SW480 (cell line): Measurements from ENCODE around the gene AGPAT3.

Experiments used
- DNase-seq: peaks from one replicate; pipeline ENCODE4 v3.0.0-alpha.2; 2016; ENCODE audit warnings: low spot score

AGPAT3 gene

GRCh38 chr21:43907751-43908150 lies 42.7 kb downstream of the AGPAT3 start:
- no peak for DNase-seq

GRCh38 chr21:43908167-43908566 lies 43.1 kb downstream of the AGPAT3 start:
- no peak for DNase-seq

- no peak for DNase-seq
Observed at GRCh38 chr21:43909741-43910400, 44.8 kb downstream of the AGPAT3 start.

- DNase-seq, result no peak
Observed at GRCh38 chr21:43910460-43910859, 45.4 kb downstream of the AGPAT3 start.

GRCh38 chr21:43911015-43911934 lies 46.3 kb downstream of the AGPAT3 start:
- no peak for DNase-seq

GRCh38 chr21:43911935-43912487 lies 47.0 kb downstream of the AGPAT3 start:
- no peak for DNase-seq

GRCh38 chr21:43912500-43912899 lies 47.5 kb downstream of the AGPAT3 start:
- DNase-seq, result no peak

GRCh38 chr21:43912910-43913309 lies 47.9 kb downstream of the AGPAT3 start:
- no peak for DNase-seq

- DNase-seq, result no peak
Observed at GRCh38 chr21:43913928-43914327, 48.9 kb downstream of the AGPAT3 start.

- DNase-seq, result no peak
Observed at GRCh38 chr21:43916076-43916475, 51.1 kb downstream of the AGPAT3 start.

GRCh38 chr21:43916691-43917514 lies 51.9 kb downstream of the AGPAT3 start:
- DNase-seq, result no peak

GRCh38 chr21:43917515-43918384 lies 52.7 kb downstream of the AGPAT3 start:
- no peak for DNase-seq

- DNase-seq, result no peak
Observed at GRCh38 chr21:43918385-43918947, 53.4 kb downstream of the AGPAT3 start.

- no peak for DNase-seq
Observed at GRCh38 chr21:43919283-43919682, 54.3 kb downstream of the AGPAT3 start.

- DNase-seq, result no peak
Observed at GRCh38 chr21:43919871-43920801, 55.1 kb downstream of the AGPAT3 start.

- DNase-seq, result peak; percentile 89
Observed at GRCh38 chr21:43921571-43921978, 56.6 kb downstream of the AGPAT3 start.

GRCh38 chr21:43921979-43922945 lies 57.2 kb downstream of the AGPAT3 start:
- DNase-seq, result peak; percentile 46

GRCh38 chr21:43922949-43923348 lies 57.9 kb downstream of the AGPAT3 start:
- no peak for DNase-seq
